Stomach smooth muscle (tissue), 2 donors: Measurements from ENCODE around the gene SIPA1L2.

ENCODE experiments used
- H3K27ac ChIP-seq: one replicate; pipeline ENCODE4 v1.7.0; 2013; ENCODE audit warnings: mild to moderate bottlenecking, low read length, inconsistent platforms
- H3K27me3 ChIP-seq, 2 donors: one replicate each; pipeline ENCODE4 v1.7.0; 2013; ENCODE audit warnings: low read length in 2 of 2; ENCODE audit not compliant: insufficient read depth in 2 of 2, control insufficient read depth in 1 of 2
- H3K36me3 ChIP-seq, 2 donors: one replicate each; pipeline ENCODE4 v1.7.0; 2013; ENCODE audit warnings: low read length in 2 of 2; ENCODE audit not compliant: control insufficient read depth in 2 of 2, insufficient read depth in 2 of 2
- H3K4me1 ChIP-seq: one replicate; pipeline ENCODE4 v1.7.0; 2013; ENCODE audit warnings: low read length; ENCODE audit not compliant: control insufficient read depth, insufficient read depth
- H3K4me3 ChIP-seq, 2 donors: one replicate each; pipeline ENCODE4 v1.7.0; 2013; ENCODE audit warnings: low read length in 2 of 2
- H3K9ac ChIP-seq, 2 donors: one replicate each; pipeline ENCODE4 v1.7.0; 2013; ENCODE audit warnings: low read length in 2 of 2, mild to moderate bottlenecking in 1 of 2
- H3K9me3 ChIP-seq, 2 donors: one replicate each; pipeline ENCODE4 v1.7.0; 2013; ENCODE audit warnings: low read length in 2 of 2; ENCODE audit not compliant: control insufficient read depth in 2 of 2
- donor health status: healthy.
- donor health status: Pancreatic carcinoma.

Gene SIPA1L2

DNA sequence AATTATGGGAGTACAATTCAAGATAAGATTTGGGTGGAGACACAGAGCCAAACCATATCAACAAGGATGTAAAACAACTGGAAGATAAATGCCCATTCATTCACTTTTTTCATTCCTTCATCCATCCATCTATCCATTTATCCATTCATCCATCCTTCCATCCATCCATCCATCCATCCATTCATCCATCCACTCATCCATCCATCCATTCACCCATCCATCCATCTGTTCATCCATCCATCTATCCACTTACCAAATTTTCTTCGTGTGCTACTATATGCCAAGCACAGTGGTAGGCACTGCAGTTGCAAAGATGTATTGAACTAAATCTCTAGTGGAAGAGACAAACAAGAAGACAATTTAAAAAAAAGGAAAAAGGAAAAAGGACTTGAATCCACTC, 14.3 kb upstream of the SIPA1L2 start:
- Histone ChIP-seq H3K36me3 (no peaks in the 10 kb centered on the region), H3K27ac (no peak overlapping the region), H3K9me3 (no peaks in the 10 kb centered on the region), H3K4me1 (no peaks in the 10 kb centered on the region), H3K4me3 (no peak overlapping the region), H3K27me3 (no peaks in the 10 kb centered on the region), H3K9ac (no peak overlapping the region)

DNA sequence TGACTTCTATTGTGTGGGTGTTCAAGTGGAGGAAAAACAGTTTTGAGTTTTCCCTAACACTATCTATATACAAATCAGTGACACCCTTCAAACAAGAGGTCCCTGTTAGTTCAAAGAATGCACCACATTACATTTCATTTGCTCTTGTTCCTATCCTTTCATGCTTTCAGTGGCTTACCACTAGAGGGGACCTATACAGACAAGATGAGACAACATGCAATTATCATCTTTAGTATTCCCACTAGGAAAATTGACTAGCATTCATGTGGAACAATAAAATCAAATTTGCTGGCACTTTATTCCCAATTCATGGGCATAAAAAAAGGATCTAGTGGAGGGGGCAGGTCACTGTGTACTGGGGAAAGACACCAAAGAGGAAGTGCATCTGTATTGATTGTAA, 13.3 kb upstream of the SIPA1L2 start:
- Histone ChIP-seq H3K9me3 (no peaks in the 10 kb centered on the region), H3K27ac (no peak overlapping the region), H3K9ac (no peak overlapping the region), H3K4me1 (no peaks in the 10 kb centered on the region), H3K27me3 (no peaks in the 10 kb centered on the region), H3K36me3 (no peaks in the 10 kb centered on the region), H3K4me3 (no peak overlapping the region)

DNA sequence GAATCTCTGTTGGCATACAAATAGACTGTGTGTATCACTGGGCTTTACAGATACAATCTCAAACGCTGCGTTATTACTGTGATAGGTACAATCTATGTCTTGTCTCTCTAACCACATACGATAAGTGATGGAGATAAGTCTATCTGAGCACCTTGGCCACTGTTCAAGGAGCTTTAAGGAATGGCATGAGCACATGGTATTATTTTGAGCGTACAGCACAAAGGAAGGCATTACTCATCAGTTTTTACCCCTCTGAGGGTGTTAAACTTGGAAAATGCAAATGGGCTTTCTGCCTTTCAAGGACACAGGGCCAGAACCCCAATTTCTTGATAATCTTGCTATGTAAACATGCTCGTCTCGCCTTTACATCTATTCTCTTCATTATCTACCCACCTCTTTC, 11.6 kb upstream of the SIPA1L2 start:
- Histone ChIP-seq H3K27ac (no peak overlapping the region), H3K36me3 (no peaks in the 10 kb centered on the region), H3K9me3 (no peaks in the 10 kb centered on the region), H3K9ac (no peak overlapping the region), H3K4me1 (no peaks in the 10 kb centered on the region), H3K4me3 (no peak overlapping the region), H3K27me3 (no peaks in the 10 kb centered on the region)

DNA sequence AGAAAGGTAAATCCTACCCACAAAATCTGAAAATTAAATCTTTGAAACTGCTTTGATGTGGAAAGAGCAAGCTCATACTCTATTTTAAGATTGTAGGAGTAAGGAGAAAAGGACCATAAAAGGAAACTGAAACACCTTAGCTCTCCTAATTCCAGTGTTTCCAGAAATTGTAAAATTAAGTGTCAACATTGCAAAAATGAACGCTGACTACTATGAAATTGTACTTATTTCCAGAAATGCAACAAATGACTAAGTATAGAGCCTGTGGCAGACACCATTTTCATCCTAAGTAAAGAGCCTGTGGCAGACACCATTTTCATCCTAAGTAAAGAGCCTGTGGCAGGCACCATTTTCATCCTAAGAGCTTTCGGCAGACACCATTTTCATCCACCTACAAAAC, 6.9 kb upstream of the SIPA1L2 start:
- Histone ChIP-seq H3K9me3 (no peaks in the 10 kb centered on the region), H3K9ac (no peak overlapping the region), H3K4me3 (no peak overlapping the region), H3K4me1 (no peaks in the 10 kb centered on the region), H3K27me3 (no peaks in the 10 kb centered on the region), H3K27ac (no peak overlapping the region), H3K36me3 (no peaks in the 10 kb centered on the region)

DNA sequence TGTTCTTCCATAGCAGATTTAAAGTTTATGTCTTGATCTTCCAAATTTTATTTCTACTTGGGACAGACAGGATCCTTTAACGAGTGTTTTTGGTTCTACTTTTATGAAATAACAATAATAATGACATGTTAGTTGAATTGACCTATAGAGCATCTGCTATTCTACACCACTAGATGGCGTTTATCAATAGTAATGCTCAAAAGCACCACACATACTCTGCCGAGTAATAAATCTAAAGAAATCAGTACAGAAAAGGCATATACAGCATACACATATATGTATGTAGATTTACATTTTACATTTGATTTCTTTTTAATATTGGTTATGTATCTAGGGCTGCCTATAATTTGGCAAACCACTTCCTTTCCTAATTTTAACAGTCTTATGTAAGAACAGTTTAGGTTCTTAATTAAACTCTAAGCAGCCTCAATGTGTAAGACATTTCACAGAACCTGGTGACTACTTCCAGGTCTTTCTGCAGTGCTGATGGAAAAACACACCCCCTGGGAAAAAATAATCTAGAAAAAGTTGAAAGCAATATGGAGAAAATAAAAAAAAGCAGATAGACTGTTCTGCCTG, 5.9 kb upstream of the SIPA1L2 start:
- Histone ChIP-seq H3K4me3 (no peak overlapping the region), H3K4me1 (no peaks in the 10 kb centered on the region), H3K36me3 (no peaks in the 10 kb centered on the region), H3K9me3 (no peaks in the 10 kb centered on the region), H3K27ac (no peak overlapping the region), H3K9ac (no peak overlapping the region), H3K27me3 (no peaks in the 10 kb centered on the region)

DNA sequence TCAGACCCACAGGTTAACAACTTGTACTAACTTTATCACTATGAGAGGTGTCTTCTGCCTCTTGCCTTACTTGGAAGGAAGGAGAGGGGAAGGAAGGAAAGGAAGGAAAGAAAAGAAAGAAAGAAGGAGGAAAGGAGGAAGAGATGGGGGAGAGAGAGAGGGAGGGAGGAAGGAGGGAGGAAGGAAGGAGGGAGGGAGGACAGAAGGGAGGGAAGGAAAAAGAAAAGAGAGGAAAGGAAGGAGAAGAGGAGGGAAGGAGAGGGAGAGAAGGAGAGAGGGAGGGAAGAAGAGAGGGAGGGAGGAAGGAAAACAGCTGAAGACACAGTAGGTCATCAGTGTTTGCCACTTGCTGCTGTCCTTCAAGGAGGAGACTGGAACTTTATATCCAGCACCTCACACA, 5.3 kb upstream of the SIPA1L2 start:
- Histone ChIP-seq H3K4me3 (no peak overlapping the region), H3K9me3 (no peaks in the 10 kb centered on the region), H3K27ac (no peak overlapping the region), H3K9ac (no peak overlapping the region), H3K4me1 (no peaks in the 10 kb centered on the region), H3K27me3 (no peaks in the 10 kb centered on the region), H3K36me3 (no peaks in the 10 kb centered on the region)

DNA sequence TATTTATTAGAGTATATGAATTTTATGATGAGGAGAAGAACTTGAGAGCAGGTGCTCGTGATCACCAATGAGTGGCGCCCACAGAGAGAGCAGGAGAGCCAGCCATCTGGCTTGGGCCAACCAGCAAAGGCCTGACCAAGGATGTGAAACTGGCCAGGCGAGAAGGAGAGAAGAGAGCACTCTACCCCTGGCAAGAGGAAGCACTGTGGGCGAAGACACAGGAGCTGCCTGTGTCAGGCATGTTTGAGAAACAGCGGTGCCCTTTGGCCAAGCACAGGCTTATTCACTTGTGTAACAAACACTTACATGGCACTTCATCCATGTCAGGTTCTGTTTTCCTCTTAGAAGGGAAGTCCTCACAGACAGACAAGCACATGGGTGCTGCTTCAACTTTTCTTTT, 4.2 kb upstream of the SIPA1L2 start:
- Histone ChIP-seq H3K4me1 (no peaks in the 10 kb centered on the region), H3K36me3 (no peaks in the 10 kb centered on the region), H3K4me3 (no peak overlapping the region), H3K9ac (no peak overlapping the region), H3K27ac (no peak overlapping the region), H3K27me3 (no peaks in the 10 kb centered on the region), H3K9me3 (no peaks in the 10 kb centered on the region)

DNA sequence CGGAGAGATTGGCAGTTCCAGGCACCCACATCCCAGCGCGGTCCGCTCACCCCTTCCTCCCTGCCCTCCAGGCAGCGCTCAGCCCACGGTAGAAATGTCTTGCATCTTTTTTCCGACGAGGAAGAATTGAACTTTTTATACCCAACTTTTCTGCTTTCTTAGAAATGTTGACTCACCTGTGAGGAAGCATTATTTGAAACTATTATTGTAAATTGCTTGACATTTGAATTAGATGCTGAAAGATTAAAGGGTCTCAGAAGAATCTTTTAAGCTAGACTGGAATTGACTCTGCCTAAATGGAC, 912 bp upstream of the SIPA1L2 start:
- H3K36me3 ChIP-seq: no peaks in the 10 kb centered on the region
- no peaks in the 10 kb centered on the region for H3K27me3 ChIP-seq
- H3K4me3 ChIP-seq: peak overlapping the region; percentile 74 to 80
- H3K9ac ChIP-seq: peak overlapping the region; percentile 77 to 78
- H3K27ac ChIP-seq: peak overlapping the region; percentile 83
- H3K4me1 ChIP-seq: peaks cover 4% of the 10 kb centered on the region
- H3K9me3 ChIP-seq: no peaks in the 10 kb centered on the region

DNA sequence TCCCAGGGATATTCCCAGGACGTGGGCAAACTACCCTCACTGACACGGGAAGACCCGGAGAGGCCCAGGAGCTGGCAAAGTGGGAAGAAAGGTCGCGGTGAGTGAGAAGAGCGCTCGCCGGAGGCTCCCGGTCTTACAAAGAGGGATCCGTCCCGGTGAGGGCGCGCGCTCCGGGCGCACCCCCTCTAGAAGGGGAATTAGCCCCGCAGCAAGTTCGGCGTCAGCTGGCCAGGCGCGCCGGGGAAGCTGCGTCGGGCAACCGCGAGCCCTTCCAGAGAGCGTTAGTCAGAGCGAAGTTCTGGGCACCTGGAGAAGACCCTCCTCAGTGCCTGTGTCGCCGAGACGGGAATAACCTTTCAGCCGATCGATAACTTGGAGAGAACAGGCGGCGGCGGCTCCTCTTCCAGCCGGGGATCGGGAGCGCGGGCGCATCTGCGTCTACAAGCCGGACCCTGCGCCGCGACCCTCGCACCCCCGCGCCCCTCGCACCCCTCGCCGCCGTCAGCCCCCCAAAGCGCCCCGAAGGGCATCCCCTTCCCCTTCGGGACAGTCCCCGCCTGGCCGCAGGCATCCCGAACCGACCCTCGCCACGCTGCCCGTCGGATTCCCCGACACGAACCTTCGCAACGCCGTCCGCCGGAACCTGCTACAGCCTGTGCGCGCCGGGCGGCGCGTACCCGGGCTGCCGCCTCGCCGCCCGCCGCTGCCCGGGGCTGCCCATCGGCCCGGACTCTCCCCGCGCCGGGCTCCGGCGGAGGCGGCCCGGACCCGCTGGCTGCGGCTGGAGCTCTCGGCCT, 485 bp downstream of the SIPA1L2 start:
- Histone ChIP-seq H3K27me3 (no peaks in the 10 kb centered on the region), H3K4me1 (peaks cover 4% of the 10 kb centered on the region), H3K27ac (no peak overlapping the region), H3K9ac (peak overlapping the region; percentile 58 to 68), H3K4me3 (peak overlapping the region; percentile 60 to 80), H3K36me3 (no peaks in the 10 kb centered on the region), H3K9me3 (no peaks in the 10 kb centered on the region)

DNA sequence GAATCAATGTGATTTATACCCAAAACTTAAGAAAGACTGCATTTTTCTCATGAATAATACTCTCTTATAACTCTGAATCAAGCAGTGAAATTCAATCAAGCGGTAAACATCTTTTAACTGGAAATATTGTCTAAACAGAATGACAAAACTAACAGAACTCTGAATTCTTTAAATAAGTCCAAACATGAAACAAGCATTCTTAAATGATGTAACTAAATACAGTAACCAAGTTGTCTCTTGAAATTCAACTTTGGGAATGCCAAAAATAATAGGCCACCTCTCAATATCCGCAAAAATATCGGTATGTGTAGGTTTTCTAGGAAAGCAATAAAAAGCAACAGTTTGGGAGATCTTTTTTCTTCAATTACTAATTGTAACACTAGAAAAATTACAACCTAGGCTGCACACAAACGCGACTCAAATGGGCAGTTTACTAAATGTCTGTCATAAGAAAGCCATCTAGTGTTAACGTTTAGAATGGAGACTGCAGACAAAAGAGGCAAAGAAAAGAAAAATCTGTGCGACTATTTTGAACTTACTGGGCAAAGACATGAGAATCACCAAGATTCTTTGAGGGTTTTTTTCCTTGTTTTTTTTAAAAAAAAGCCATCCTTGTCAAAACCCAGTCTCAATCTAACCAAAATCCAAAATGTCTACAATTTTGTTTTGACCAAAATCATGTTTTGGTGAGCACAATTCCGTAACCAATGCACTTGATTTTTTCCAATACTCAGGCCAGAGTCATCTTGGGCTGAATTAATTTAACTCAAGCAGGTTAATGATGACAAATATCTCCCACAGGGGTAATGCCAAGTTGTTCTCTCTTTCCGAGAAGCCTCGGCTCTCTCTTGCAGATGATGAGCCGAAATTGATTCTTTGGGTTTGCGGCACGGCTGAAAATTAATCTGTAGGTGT, 1.3 kb downstream of the SIPA1L2 start:
- Histone ChIP-seq H3K27me3 (no peaks in the 10 kb centered on the region), H3K9ac (peak overlapping the region; percentile 58 to 68), H3K9me3 (no peaks in the 10 kb centered on the region), H3K36me3 (no peaks in the 10 kb centered on the region), H3K4me1 (peaks cover 4% of the 10 kb centered on the region), H3K27ac (no peak overlapping the region), H3K4me3 (peak overlapping the region; percentile 60 to 80)
